Measurements from ENCODE around the gene GNG4. TPM values are rescaled to one million over a fixed set of nuclear protein-coding genes. Genes with fewer than 3 reads are reported as not detected.

GNG4 gene
- total and polyA plus RNA-seq, 2 of the 4 experiments (the other 2 are of a cell fraction): 0.18 to 0.29 TPM

DNA sequence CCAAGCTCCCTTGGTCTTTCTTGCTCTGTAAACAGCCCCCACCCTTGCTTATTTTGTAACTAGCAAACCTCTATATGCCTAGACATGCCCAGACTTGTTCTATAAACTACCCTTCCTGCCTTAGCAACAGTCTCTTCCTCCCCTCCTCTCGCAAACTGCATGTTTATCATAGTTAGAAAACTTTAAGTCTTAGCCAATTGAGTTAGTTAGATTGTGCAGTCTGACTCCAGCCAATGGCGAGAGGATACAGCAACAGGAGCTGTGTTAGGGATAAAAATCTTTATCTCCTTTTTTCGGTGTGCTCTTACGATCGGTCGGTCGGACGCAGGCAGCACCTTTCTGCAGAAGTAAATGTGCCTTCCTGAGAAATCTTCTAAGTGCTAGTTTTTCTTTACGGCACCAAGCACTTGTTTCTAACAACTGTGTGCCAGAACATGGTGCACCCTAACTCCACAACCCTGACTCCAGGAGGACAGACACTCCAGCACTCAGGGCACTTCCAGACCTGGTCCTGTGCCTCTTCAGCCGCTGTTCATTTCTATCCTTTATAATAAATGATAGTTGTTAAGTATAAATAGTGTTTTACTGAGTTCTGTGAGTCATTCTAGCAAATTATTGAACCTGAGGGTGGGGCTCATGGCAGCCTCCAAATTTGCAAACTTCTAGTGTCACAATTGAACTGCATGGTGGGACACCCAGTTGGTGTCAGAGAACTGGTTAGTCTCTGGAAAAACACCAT is 25.7 kb upstream of the GNG4 start:
- peak overlapping the region; percentile 52; the same call in 1 of the 2 replicates for H2BK120ac ChIP-seq (ENCODE audit: low read depth, low read length)
- no peak overlapping the region for H2AFZ ChIP-seq (replicated peaks; ENCODE audit: low read length, poor library complexity)
- H3K27me3 ChIP-seq (ENCODE audit: control insufficient read depth, insufficient read depth, low read length): no peaks in the 10 kb centered on the region
- peaks cover 12% of the 10 kb centered on the region for H3K9me3 ChIP-seq (ENCODE audit: control insufficient read depth, insufficient read depth, low read length)
- peak overlapping the region; percentile 81 for H2BK5ac ChIP-seq (ENCODE audit: low read depth, low read length, poor library complexity, severe bottlenecking)
- dilution Hi-C loops (cut with HindIII; ENCODE audit: low sequenced_read_pairs, unreplicated experiment) (no loop called here), intact Hi-C loops (cut with micrococcal nuclease) (no loop called here), in situ Hi-C loops (cut with MboI; ENCODE audit: low sequenced_read_pairs) (no loop called here)
- H3K4me2 ChIP-seq (ENCODE audit: low read depth, low read length): no peak overlapping the region
- H3K4ac ChIP-seq (ENCODE audit: low read depth, low read length): no peak overlapping the region
- H2AK9ac ChIP-seq (replicated peaks; ENCODE audit: low read depth, low read length, poor library complexity): no peak overlapping the region
- ATAC-seq (ENCODE audit: low read depth) (no peak; the same call in 1 of the 2 replicates), DNase-seq (peak; percentile 18)
- no peaks in the 10 kb centered on the region for H4K20me1 ChIP-seq (ENCODE audit: insufficient read depth, low read length)
- no peaks in the 10 kb centered on the region for H3K79me1 ChIP-seq (ENCODE audit: low read depth in 1 of 2, low read length in 2 of 2)
- TF ChIP-seq MAFK (IDR thresholded peaks at IDR 0.05; ENCODE audit: low read depth, low read length): no peak
- TF ChIP-seq RAD21 (IDR thresholded peaks at IDR 0.05; ENCODE audit: low read length): no peak
- TF ChIP-seq MAZ (IDR thresholded peaks at IDR 0.05; ENCODE audit: borderline replicate concordance, low read depth, low read length): peak; percentile 69; the same call in 1 of the 2 replicates
- no peak overlapping the region for H3K56ac ChIP-seq (ENCODE audit: extremely low read depth, insufficient read depth, low read length)
- no peak overlapping the region for H2BK15ac ChIP-seq (ENCODE audit: low read depth, low read length)
- no CpG with 5 or more reads among the region's 10 CpGs for WGBS, 2 experiments (ENCODE audit: extremely low coverage in 2 of 2, insufficient read length in 1 of 2)
- H3K4me1 ChIP-seq (ENCODE audit: control insufficient read depth, insufficient read depth, low read length): no peaks in the 10 kb centered on the region
- CTCF ChIA-PET: no interaction called here
- no peak overlapping the region for H4K5ac ChIP-seq (ENCODE audit: low read depth, low read length)
- H3K23ac ChIP-seq (ENCODE audit: low read depth, low read length): 0 out of 2 replicates have a peak overlapping the region, but pooled peaks have one; percentile 51
- POLR2A ChIA-PET (ENCODE audit: unreplicated experiment): no interaction called here
- no peak overlapping the region for H2AK5ac ChIP-seq (ENCODE audit: low read depth, low read length)
- H3K27ac ChIP-seq (ENCODE audit: insufficient read depth, low read length): peak overlapping the region; percentile 69; the same call in 1 of the 2 replicates
- no peak overlapping the region; the same call in 1 of the 2 replicates for H4K91ac ChIP-seq (ENCODE audit: insufficient read depth, low read depth, low read length)
- peaks cover 6% of the 10 kb centered on the region for H3K36me3 ChIP-seq (ENCODE audit: control insufficient read depth, insufficient read depth, low read length)
- no peak overlapping the region for H3K9ac ChIP-seq (ENCODE audit: low read depth, low read length)
- peak overlapping the region; percentile 78; the same call in 1 of the 2 replicates for H3K18ac ChIP-seq (ENCODE audit: low read depth, low read length)
- H4K8ac ChIP-seq (ENCODE audit: low read depth in 2 of 2, low read length in 2 of 2): no peak overlapping the region
- H3K4me3 ChIP-seq (ENCODE audit: insufficient read depth, low read depth, low read length): no peak overlapping the region
- H3K9me1 ChIP-seq (ENCODE audit: insufficient read depth, low read length): peaks cover 3% of the 10 kb centered on the region; the same call in 1 of the 2 replicates
- H3K14ac ChIP-seq (replicated peaks; ENCODE audit: low read depth, low read length): 0 out of 2 replicates have a peak overlapping the region, but pooled peaks have one; percentile 1
- H2BK20ac ChIP-seq (ENCODE audit: low read depth, low read length): 0 out of 2 replicates have a peak overlapping the region, but pooled peaks have one; percentile 10
- BruUV-seq (replicated peaks): no TSS peak
